HL-60 (cell line): ENCODE data around the gene FAM53B.
"Not testable (repeated sequence)": the region's sequence is repeated elsewhere in the genome, so short reads cannot be mapped to it uniquely, and the experiment has no call there.

Source experiments
- GABPA ChIP-seq: IDR thresholded peaks from 2 replicates; pipeline ENCODE4 v1.6.1; 2012; ENCODE audit warnings: low read depth
- POLR2AphosphoS5 ChIP-seq: IDR thresholded peaks from 2 replicates; pipeline ENCODE4 v1.6.1; 2012; ENCODE audit warnings: low read depth
- SPI1 ChIP-seq: IDR thresholded peaks from 2 replicates; pipeline ENCODE4 v1.6.1; 2012; ENCODE audit warnings: low read depth, mild to moderate bottlenecking, borderline replicate concordance
- TF ChIP-seq, protein P1 (sequence below): IDR thresholded peaks from one replicate; pipeline ENCODE4 v1.5.1; 2011; ENCODE audit warnings: low read length, control low read depth, inconsistent platforms; ENCODE audit not compliant: insufficient read depth
- TF ChIP-seq, protein P2 (sequence below): IDR thresholded peaks from 2 replicates; pipeline ENCODE4 v1.6.1; 2012; ENCODE audit warnings: low read depth; ENCODE audit not compliant: insufficient replicate concordance

DNA sequence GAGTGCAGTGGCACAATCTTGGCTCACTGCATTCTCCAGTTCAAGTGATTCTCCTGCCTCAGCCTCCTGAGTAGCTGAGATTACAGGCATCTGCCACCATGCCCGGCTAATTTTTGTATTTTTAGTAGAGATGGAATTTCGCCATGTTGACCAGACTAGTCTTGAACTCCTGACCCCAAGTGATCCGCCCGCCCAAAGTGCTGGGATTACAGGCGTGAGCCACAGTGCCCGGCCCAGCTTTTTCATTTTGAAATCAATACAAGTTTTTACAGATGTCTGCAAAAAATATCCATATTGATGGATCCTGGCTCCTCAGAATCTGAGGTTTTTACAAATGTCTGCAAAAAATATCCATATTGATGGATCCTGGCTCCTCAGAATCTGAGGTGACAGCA lies 155.8 kb downstream of the FAM53B start:
- TF ChIP-seq, protein P1, sequence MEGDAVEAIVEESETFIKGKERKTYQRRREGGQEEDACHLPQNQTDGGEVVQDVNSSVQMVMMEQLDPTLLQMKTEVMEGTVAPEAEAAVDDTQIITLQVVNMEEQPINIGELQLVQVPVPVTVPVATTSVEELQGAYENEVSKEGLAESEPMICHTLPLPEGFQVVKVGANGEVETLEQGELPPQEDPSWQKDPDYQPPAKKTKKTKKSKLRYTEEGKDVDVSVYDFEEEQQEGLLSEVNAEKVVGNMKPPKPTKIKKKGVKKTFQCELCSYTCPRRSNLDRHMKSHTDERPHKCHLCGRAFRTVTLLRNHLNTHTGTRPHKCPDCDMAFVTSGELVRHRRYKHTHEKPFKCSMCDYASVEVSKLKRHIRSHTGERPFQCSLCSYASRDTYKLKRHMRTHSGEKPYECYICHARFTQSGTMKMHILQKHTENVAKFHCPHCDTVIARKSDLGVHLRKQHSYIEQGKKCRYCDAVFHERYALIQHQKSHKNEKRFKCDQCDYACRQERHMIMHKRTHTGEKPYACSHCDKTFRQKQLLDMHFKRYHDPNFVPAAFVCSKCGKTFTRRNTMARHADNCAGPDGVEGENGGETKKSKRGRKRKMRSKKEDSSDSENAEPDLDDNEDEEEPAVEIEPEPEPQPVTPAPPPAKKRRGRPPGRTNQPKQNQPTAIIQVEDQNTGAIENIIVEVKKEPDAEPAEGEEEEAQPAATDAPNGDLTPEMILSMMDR = not testable (repeated sequence)
- not testable (repeated sequence) for TF ChIP-seq POLR2AphosphoS5, GABPA, SPI1
- TF ChIP-seq, protein P2, sequence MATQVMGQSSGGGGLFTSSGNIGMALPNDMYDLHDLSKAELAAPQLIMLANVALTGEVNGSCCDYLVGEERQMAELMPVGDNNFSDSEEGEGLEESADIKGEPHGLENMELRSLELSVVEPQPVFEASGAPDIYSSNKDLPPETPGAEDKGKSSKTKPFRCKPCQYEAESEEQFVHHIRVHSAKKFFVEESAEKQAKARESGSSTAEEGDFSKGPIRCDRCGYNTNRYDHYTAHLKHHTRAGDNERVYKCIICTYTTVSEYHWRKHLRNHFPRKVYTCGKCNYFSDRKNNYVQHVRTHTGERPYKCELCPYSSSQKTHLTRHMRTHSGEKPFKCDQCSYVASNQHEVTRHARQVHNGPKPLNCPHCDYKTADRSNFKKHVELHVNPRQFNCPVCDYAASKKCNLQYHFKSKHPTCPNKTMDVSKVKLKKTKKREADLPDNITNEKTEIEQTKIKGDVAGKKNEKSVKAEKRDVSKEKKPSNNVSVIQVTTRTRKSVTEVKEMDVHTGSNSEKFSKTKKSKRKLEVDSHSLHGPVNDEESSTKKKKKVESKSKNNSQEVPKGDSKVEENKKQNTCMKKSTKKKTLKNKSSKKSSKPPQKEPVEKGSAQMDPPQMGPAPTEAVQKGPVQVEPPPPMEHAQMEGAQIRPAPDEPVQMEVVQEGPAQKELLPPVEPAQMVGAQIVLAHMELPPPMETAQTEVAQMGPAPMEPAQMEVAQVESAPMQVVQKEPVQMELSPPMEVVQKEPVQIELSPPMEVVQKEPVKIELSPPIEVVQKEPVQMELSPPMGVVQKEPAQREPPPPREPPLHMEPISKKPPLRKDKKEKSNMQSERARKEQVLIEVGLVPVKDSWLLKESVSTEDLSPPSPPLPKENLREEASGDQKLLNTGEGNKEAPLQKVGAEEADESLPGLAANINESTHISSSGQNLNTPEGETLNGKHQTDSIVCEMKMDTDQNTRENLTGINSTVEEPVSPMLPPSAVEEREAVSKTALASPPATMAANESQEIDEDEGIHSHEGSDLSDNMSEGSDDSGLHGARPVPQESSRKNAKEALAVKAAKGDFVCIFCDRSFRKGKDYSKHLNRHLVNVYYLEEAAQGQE = not testable (repeated sequence)
